Activated CD4-positive, CD25-positive, alpha-beta regulatory T cell (primary cell): ENCODE results near the gene AFAP1L2.

ENCODE experiments used
- DNase-seq, 4 experiments: peaks; one replicate each; lab custom pipeline; 2025; lab: John Stamatoyannopoulos, UW

Gene AFAP1L2

DNA sequence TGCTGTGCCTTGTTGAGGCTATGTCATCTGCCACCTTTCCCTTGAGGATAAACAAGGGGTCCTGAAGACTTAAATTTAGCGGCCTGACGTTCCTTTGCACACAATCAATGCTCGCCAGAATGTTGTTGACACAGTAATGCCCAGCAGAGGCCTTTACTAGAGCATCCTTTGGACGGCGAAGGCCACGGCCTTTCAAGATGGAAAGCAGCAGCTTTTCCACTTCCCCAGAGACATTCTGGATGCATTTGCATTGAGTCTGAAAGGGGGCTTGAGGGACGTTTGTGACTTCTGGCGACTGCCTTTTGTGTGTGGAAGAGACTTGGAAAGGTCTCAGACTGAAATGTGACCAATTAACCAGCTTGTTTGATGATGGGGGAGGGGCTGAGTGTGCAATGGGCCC lies 112.8 kb downstream of the AFAP1L2 start:
- DNase-seq: no peak

DNA sequence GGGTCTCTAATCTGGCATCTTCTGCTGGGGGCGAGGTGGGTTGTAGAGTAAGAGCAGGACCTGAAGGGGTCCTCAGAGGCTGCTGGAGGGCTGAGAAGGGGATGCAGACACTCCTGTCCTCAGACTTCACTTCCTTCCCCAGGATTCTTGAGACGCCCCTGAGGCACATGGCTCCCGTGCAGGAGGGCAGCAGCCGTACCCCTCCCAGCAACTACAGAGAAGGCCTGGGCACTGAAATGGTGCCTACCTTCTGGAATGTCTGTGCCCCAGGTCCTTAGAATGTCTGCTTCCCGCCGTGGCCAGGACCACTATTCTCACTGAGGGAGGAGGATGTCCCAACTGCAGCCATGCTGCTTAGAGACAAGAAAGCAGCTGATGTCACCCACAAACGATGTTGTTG lies 113.2 kb downstream of the AFAP1L2 start:
- DNase-seq: no peak

DNA sequence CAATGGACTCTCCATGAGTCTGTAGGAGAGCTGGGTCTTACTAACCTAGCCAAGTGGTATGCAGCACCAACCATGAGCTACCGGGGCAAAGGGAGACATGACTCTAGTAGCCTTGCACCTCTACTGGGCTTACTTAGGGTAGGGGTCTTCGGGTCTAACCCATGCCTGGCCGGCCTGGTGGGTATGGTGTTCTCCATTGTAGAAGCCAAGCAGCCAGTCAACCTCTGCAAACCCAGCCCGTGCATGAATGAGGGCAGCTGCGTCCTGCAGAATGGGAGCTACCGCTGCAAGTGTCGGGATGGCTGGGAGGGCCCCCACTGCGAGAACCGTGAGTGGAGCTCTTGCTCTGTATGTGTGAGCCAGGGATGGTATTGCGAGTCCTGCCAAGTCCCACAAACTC lies 114.3 kb downstream of the AFAP1L2 start:
- no peak for DNase-seq

DNA sequence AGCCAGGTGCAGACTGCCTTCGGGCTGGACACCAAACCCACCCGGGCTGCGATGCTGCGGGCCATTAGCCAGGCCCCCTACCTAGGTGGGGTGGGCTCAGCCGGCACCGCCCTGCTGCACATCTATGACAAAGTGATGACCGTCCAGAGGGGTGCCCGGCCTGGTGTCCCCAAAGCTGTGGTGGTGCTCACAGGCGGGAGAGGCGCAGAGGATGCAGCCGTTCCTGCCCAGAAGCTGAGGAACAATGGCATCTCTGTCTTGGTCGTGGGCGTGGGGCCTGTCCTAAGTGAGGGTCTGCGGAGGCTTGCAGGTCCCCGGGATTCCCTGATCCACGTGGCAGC lies 115.2 kb downstream of the AFAP1L2 start:
- no peak for DNase-seq

DNA sequence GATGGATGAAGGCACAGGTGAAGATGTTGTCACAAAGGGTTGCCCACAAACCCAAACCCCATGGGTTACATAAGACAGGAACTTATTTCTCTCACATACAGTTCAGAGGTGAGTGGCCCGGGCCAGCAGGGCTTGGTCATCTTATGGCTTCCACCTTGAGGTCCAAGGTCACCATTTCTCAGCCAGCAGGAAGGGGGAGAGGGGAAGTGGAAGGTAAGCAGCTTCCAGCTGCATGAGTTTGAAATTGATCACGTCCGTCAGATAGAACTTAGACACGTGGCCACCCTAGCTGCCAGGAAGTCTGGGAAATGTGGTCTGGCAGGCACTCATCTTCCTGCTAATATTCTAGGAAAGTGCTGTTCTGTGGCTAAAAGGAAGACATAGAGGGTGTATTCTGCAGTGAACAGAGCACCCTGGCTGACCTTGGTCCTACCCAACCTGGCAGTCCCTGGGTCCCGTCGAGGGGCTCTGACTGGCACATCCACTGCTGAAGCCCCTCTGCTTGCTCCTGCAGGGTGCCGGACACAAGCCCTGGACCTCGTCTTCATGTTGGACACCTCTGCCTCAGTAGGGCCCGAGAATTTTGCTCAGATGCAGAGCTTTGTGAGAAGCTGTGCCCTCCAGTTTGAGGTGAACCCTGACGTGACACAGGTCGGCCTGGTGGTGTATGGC lies 115.7 kb downstream of the AFAP1L2 start:
- no peak for DNase-seq

DNA sequence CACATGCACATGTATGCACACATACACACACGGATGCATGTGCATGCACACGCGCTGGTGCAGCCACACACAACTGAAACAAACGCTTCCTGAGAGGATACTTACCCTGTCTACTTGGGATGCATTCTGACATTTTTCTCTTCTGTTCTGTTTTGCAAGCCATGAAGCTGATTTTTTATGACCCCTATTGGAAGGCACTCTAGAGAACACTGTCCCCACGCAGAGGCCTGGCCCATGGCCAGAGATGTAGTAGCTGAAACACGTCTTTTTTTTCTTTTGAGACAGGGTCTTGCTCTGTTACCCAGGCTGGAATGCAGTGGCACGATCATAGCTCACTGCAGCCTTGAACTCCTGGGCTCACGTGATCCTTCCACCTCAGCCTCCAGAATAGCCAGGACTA lies 117.4 kb downstream of the AFAP1L2 start:
- DNase-seq: no peak

DNA sequence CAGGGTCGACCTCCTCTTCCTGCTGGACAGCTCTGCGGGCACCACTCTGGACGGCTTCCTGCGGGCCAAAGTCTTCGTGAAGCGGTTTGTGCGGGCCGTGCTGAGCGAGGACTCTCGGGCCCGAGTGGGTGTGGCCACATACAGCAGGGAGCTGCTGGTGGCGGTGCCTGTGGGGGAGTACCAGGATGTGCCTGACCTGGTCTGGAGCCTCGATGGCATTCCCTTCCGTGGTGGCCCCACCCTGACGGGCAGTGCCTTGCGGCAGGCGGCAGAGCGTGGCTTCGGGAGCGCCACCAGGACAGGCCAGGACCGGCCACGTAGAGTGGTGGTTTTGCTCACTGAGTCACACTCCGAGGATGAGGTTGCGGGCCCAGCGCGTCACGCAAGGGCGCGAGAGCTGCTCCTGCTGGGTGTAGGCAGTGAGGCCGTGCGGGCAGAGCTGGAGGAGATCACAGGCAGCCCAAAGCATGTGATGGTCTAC lies 118.3 kb downstream of the AFAP1L2 start:
- DNase-seq: no peak

DNA sequence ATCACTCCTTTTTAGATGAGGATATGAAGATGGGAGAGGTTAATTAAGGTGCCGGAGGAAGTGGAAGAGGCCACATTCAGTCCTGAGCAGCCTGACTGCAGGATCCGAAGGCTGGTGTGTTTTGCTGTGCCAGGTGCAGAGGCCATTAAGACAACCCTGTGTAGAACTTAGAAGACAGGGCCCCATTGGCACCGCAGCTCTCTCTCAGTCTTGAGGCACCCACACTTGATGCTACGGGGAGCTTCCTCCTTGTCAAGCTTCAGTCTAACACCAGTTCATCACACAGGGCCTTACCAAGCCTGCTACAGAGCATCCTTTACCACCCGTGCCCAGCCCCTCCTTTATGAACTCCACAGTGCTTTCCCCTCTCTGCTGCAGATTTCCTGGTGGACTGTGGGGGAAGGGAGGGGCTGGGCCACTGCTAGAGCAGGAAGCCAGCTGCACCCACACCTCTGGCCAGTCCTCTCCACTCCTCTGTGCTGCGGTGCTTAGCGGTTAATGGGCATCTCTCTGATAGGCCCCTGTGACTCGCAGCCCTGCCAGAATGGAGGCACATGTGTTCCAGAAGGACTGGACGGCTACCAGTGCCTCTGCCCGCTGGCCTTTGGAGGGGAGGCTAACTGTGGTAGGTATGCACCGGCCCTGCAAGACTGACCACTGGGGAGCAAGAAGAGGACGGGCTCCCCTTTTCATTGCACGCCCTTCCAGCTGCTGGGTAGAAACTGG lies 119.8 kb downstream of the AFAP1L2 start:
- no peak for DNase-seq

DNA sequence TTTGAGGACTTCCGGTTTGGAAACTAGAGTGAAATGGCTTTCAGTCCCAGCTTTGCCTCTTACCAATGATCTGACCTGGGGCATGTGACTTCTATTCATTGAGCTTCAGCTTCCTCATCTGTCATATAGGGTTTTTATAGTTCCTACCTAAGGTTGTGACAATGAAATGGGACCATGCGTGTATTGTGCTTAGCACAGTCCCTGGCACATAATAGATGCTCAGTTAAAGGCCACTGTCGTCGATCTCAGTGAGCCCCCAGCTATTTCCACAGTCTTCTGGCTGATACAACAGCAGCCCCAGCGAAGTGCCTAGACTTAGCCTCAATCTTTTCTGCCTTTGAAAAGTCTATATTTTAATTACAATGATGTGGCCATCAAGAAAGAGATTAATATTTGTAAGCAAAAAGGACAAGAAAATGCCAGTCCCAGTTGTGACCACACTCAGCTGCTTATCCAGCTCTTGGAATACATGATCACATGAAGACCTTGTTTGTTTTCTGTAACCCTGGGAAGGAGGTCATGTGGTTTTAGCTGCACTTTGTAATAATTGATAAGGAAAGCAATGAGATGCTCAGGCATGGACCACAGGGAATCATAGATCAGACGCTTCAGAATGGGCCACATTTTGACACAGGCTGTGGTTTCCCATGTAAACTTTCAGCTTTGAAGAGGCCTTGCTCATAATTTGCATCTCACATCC lies 120.6 kb downstream of the AFAP1L2 start:
- DNase-seq: no peak

DNA sequence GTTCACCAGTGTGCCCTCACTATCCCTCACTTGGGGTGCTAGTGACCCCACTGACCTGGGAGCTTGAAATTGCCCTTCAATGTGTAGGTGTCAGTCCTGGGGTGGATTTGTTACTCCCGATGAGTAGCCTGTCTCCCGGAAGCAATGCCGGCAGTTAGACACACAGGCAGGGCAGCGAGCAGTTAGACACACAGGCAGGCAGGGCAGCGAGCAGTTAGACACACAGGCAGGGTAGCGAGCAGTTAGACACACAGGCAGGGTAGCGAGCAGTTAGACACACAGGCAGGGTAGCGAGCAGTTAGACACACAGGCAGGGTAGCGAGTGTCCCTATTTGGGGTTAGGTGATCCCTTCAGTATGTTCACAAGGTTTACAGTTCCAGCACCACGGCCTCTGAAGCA lies 121.2 kb downstream of the AFAP1L2 start:
- DNase-seq: no peak

DNA sequence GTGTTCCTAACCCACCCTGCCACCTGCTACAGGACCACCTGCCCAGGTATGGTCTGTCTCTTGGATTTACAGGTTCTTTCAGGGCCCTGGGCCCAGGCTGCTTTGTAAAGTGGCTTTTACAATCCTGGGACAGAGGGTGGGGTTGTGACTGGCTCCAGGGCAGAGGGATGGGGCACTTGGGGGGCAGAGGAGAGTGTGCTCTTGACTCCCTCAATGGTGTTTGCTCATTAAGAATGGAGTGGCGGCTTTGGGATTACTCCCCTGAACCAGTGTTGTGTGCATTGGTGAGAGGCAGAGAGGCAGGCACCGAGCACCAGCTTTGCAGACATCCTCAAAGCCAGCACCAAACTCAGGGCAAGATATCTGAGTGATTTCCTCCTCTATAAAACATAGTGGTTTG lies 121.8 kb downstream of the AFAP1L2 start:
- no peak for DNase-seq

DNA sequence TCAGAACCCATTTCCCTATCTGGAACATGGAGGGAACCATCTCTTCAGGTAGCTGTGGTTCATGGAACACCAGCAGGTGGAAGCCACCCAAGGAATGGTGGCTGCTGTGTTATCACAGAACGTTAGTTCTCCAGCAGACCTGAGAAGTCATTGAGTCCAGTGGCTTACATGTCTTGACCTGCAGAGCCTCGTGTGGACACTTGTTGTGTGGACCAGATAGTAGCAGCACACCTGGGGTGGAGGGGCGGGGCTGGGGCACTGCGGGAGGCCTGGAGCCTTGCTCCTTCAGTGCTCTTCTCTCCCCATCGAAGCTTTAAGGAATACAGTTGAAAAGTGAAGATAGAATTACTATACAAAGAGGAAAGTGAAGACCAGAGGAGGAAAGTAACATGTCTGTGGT lies 122.8 kb downstream of the AFAP1L2 start:
- no peak for DNase-seq

DNA sequence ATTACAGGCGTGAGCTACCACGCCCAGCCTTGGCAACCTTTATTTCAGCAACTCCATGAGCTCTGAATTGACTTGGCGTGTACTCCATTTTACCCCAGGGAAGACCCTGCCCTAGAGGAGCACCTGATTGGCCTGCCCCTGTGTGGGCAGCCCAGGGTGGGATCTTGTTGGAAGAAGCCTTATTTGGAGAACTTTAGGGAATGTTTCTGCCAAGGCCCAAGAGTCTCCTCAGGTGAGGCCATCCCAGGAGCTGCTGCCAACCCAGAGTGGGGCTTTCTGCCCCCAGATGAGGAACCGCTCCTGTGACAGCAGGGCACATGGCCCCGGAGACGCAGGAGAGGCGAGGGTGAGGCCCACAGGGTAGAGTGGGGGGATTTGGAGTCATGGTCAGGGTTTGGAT lies 123.3 kb downstream of the AFAP1L2 start:
- DNase-seq: no peak

DNA sequence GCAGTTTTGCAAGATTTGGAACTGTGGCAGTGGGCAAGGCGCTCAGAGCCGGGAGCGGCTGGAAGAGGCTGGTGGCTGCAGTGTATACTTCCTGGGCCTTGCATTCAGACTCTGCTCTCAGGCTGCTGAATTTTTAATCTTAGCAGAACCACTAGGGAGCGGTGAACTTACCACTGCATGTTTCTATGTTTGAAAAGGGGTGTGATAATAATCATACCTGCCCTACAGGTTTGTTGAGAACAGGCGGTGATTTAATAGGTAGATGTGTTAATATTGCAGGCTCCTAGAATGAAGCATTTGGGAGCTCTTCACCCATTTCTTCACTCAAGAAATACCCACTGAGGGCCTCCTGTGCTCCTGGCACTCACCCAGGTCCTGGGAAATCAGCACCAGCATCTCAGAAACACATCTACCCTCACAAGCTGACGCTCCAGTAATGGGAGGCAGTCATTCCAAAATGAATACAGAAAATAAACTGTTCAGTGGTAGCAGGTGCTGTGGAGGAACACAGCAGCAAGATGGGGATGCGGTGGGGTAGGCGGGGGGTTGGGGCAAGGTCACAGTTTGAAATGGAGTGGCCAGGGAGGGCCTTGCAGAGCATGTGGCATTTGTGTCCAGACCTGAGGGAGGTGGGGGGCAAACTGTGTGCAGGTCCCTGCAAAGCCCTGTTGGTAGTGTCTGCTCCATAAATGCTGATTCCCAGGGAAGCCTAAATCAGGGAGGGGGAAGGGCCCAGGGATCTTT lies 124.2 kb downstream of the AFAP1L2 start:
- DNase-seq: no peak

DNA sequence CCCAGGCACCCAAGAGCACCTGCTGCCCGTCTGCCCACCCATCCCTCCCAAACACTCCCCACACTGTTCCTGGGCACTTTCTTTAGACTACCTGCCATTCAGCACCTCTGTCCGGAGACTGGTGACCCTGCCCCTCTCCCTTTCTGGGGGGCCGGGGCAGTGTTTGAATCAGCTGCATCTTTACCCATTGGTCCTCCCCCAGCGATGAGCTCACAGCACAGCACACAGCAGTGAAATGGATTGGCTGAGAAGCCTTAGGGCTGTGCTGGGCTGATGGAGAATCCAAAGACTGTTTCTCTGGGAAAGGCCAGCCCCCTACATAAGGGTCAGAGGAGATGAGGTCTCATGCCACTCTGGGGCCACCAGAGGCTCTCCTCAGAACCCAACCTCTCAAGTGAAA lies 125.0 kb downstream of the AFAP1L2 start:
- DNase-seq: no peak

DNA sequence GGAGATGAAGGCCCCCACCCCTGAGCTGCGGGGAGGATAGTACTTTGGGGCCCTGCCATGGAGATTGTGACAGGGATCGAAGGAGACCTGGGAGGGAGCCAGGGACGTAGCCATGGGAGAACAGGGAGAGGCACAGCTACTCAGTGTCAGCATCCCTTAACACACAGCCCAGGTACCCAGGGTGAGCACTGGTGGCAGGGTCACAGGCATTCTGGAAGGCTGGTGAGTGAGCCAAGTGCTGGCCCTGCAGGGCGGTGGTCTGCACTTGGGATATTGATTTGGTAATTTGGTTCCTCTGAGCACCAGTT lies 125.5 kb downstream of the AFAP1L2 start:
- no peak for DNase-seq

DNA sequence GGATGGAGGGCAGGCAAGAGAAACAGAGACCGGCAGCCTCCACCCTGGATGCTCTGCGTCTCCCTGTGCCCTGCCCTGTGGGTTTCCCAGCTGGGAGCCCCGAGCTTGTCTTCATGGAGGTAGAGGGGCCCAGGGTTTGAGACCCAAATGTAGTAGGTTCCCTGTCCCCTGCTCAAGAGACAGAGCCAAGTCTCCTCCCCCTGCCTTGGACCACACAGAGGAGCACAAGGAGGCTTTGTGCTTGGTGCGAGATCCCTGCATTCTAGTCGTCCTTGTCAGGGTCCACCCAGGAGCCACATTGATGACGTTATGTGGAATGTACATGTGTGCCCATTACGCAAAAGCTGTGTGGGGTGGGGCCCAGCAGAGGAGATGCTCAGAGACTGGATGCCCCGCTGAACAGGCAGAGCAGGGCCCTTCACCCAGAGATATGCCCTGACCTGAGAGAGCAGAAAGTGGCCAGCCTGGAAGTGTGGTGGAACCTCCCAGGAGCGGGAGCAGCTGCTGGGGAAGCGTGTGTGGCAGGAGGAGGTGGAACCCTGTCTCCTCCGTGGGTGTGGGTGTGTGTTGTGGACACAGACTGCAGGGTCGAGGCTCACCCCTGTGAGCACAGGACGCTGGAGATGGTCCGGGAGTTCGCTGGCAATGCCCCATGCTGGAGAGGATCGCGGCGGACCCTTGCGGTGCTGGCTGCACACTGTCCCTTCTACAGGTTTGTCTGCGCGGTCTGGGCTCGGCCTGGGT lies 126.0 kb downstream of the AFAP1L2 start:
- DNase-seq: no peak

DNA sequence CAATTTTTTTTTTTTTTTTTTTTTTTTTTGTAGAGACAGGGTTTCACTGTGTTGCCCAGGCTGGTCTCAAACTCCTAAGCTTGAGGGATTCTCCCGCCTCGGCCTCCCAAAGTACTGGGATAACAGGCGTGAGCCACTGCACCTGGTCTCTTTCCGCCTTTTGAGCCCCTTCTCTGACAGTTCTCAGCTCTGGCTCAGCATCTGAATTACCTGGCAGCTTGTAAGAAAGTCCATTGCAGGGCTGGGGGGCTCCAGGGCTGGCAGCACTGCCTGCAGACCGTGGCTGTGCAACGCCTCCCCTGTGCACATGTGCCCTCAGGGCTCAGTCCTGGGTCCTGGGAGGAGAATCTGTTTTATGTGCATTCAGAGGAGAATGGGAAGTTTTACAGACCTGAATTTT lies 127.6 kb downstream of the AFAP1L2 start:
- DNase-seq: no peak

DNA sequence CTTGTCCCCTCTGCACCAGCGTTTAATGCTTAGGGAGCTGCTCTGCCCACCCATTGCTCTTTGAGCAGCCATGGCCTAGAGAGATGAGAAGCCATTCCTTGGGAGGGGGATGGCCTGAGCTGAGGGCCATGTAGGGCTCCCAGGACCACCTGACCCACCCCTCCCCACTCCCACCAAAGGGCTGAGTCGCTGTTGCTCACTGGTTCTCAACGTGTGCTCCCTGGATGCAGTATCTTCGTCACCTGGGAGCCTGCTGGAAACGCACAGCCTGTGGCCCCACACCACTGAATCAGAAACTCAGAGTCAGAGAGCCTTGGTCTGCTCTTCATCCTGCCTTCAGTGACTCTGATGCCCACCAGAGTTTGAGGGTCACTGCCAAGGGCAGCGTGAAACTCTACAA lies 128.2 kb downstream of the AFAP1L2 start:
- no peak for DNase-seq

DNA sequence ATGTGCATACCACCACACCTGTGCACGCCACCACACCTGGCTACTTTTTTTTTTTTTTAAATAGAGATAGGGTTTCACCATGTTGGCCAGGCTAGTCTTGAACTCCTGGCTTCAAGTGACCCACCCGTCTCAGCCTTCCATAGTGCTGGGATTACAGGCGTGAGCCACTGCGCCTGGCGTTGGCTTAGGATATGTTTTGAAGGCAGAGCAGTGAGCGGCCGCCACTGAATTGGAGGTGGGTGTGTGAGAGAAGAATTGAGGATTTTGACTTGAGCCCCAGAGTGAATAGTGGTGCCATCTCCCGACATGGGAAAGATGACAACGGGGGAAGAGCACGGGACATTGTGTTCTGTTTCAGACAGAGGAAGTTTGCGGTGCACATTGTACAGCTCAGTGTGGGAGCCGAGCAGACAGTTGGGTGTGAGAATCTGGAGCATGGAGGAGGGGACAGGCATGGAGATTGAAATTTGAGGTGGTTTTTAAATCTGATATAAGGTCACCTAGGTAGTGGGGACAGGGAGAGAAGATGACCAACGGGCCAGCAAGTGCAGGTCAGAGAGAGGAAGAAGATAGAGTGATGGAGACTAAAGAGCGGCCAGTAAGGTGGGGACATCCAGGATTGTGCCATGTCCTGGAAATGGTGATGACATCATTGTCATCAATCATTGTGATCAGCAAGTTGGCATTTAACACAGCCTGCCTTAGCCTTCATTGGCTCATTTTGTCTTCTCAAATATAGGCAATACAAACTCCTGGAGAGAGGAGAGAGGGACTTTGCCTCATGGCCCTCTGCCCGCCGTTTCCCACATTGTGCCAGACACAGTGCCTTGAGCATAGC lies 129.5 kb downstream of the AFAP1L2 start:
- DNase-seq: no peak

DNA sequence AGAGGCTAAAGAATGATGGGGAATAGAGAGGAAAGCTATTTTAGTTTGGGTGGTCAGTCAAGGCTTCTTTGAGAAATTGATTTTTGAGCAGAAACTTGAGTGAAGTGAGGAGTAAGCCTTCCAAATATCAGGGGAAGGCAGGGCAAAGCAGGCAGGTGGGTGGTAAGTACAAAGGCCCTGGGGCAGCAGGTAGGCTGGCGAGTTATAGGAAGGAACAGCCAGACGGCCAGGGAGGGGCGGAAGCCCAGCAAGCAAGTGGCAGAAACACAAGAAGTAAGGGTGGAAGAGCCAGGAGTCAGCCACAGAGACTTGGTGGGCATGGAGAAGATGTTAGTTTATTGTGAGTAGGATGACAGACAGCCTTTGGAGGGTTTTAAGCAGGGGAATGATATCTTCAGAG lies 130.4 kb downstream of the AFAP1L2 start:
- no peak for DNase-seq
